Stimulated activated CD8-positive, alpha-beta memory T cell treated with anti-CD3 and anti-CD28 coated beads, Interleukin-2, amount 100 ng/mL, for 1 hour (primary cell): ENCODE data around the gene B3GALT4.
A peak's percentile ranks its signal among the peaks of the same experiment; 100 is the strongest.
"Not testable (repeated sequence)": the region's sequence is repeated elsewhere in the genome, so short reads cannot be mapped to it uniquely, and the experiment has no call there.

Experiments
- DNase-seq, 2 donors: peaks; one replicate each; pipeline ENCODE4 v3.0.0-alpha.2; 2020; ENCODE audit warnings: low read depth in 2 of 2

The B3GALT4 gene

GRCh38 chr6:33276864-33277662 lies at the start of gene B3GALT4:
Gene B3GALT4, plus strand, starts transcription at chr6:33277123. Its CDS starts 297 bp downstream, at chr6:33277420.
- peak in 1 of 2 donors; percentile 46 for DNase-seq

GRCh38 chr6:33235221-33235634 lies 41.7 kb upstream of the B3GALT4 start:
- DNase-seq = no peak

GRCh38 chr6:33236328-33236727 lies 40.6 kb upstream of the B3GALT4 start:
- no peak for DNase-seq

GRCh38 chr6:33236852-33237251 lies 40.1 kb upstream of the B3GALT4 start:
- DNase-seq = no peak

GRCh38 chr6:33237741-33238140 lies 39.2 kb upstream of the B3GALT4 start:
- DNase-seq = no peak

- DNase-seq = no peak
Observed at GRCh38 chr6:33241968-33242367, 35.0 kb upstream of the B3GALT4 start.

- no peak for DNase-seq
Observed at GRCh38 chr6:33243476-33243875, 33.4 kb upstream of the B3GALT4 start.

- DNase-seq = peak; percentile 81 to 86
Observed at GRCh38 chr6:33247977-33248642, 28.8 kb upstream of the B3GALT4 start.

- no peak for DNase-seq
Observed at GRCh38 chr6:33248643-33248931, 28.3 kb upstream of the B3GALT4 start.

- DNase-seq = peak; percentile 85 to 86
Observed at GRCh38 chr6:33248932-33249731, 27.8 kb upstream of the B3GALT4 start.

GRCh38 chr6:33249732-33250630 lies 26.9 kb upstream of the B3GALT4 start:
- DNase-seq = no peak

- no peak for DNase-seq
Observed at GRCh38 chr6:33250731-33251130, 26.2 kb upstream of the B3GALT4 start.

GRCh38 chr6:33251395-33252012 lies 25.4 kb upstream of the B3GALT4 start:
- DNase-seq = no peak

GRCh38 chr6:33252759-33253158 lies 24.2 kb upstream of the B3GALT4 start:
- no peak for DNase-seq

- DNase-seq = no peak
Observed at GRCh38 chr6:33254591-33254990, 22.3 kb upstream of the B3GALT4 start.

- DNase-seq = no peak
Observed at GRCh38 chr6:33259032-33259431, 17.9 kb upstream of the B3GALT4 start.

GRCh38 chr6:33262490-33262889 lies 14.4 kb upstream of the B3GALT4 start:
- not testable (repeated sequence) for DNase-seq

GRCh38 chr6:33264015-33264414 lies 12.9 kb upstream of the B3GALT4 start:
- no peak for DNase-seq

- no peak for DNase-seq
Observed at GRCh38 chr6:33271117-33271467, 5.8 kb upstream of the B3GALT4 start.

GRCh38 chr6:33271468-33272274 lies 5.3 kb upstream of the B3GALT4 start, which contains the start of the genes RPS18 and VPS52:
Gene RPS18, plus strand, starts transcription at chr6:33272075. Its CDS starts 45 bp downstream, at chr6:33272120.
Gene VPS52, minus strand, starts transcription at chr6:33271876. Its CDS starts 201 bp downstream, at chr6:33271675.
- peak; percentile 76 to 81 for DNase-seq
